Measurements from ENCODE around the gene CGB7. TPM values are rescaled to one million over a fixed set of nuclear protein-coding genes. Genes with fewer than 3 reads are reported as not detected.

The CGB7 gene
- total and polyA plus RNA-seq, 9 of the 15 experiments (the other 6 are each of a cell fraction or from before 2014, with no cell fraction given) = not detected

- in situ Hi-C loops (cut with MboI) (no loop called here), intact Hi-C loops (cut with micrococcal nuclease) (no loop called here)
- TF ChIP-seq CCNT2 (IDR thresholded peaks at IDR 0.05; ENCODE audit: borderline replicate concordance, extremely low read depth, insufficient read length, low read depth, low read length) (no peak), MLLT1 (IDR thresholded peaks at IDR 0.05) (no peak)
- Histone ChIP-seq H3K4me1 (replicated peaks in 1 of 2; ENCODE audit: control insufficient read depth in 2 of 2, insufficient read depth in 2 of 2, low read length in 2 of 2) (peaks cover 0 to 18% of the 10 kb centered on the region in 2 experiments; a peak in 2 of 5 replicates), H3K27ac (ENCODE audit: extremely low read depth, low read depth, low read length) (no peak overlapping the region), H3K9ac (ENCODE audit: insufficient read depth in 1 of 2, low read depth in 2 of 2, low read length in 2 of 2) (no peak overlapping the region), H3K4me3 (no peak overlapping the region), H3K4me2 (ENCODE audit: insufficient read depth, low read length) (no peak overlapping the region), H2AFZ (ENCODE audit: low read depth, low read length) (no peak overlapping the region), H3K9me1 (ENCODE audit: control insufficient read depth, insufficient read depth, low read length) (peaks cover 3% of the 10 kb centered on the region), H3K79me2 (ENCODE audit: control insufficient read depth, insufficient read depth, low read length) (no peaks in the 10 kb centered on the region), H4K20me1 (replicated peaks; ENCODE audit: control insufficient read depth, insufficient read depth, low read length) (0 out of 2 replicates have a peak, but pooled peaks cover 3% of the 10 kb centered on the region), H3K9me3 (replicated peaks; ENCODE audit: control insufficient read depth, insufficient read depth, low read depth, low read length) (no peaks in the 10 kb centered on the region), H3K36me3 (ENCODE audit: control insufficient read depth, insufficient read depth, low read length) (peaks cover 84% of the 10 kb centered on the region), H3K27me3 (ENCODE audit: control insufficient read depth in 2 of 2, insufficient read depth in 2 of 2, low read length in 2 of 2) (no peaks in the 10 kb centered on the region)
- ChIA-PET POLR2A (no interaction called here), CTCF (ENCODE audit: low intra/inter-chr PET ratio) (no interaction called here)
- no peak for ATAC-seq
- FAIRE-seq = no peak
- no peak for DNase-seq (ENCODE audit: extremely low read depth in 1 of 4, low spot score in 3 of 4)
- 87% methylated on average over 15 of the region's 17 CpGs for WGBS (ENCODE audit: insufficient coverage, low coverage, missing lambda C conversion rate)
- BruUV-seq (replicated peaks) = no TSS peak
Measured at GRCh38 chr19:49011194-49011593, 46.4 kb downstream of the CGB7 start.

GRCh38 chr19:49010453-49010852 lies 47.1 kb downstream of the CGB7 start:
- Histone ChIP-seq H3K36me3 (ENCODE audit: control insufficient read depth, insufficient read depth, low read length) (peaks cover 84% of the 10 kb centered on the region), H3K79me2 (ENCODE audit: control insufficient read depth, insufficient read depth, low read length) (no peaks in the 10 kb centered on the region), H3K4me1 (replicated peaks in 1 of 2; ENCODE audit: control insufficient read depth in 2 of 2, insufficient read depth in 2 of 2, low read length in 2 of 2) (peaks cover 0 to 14% of the 10 kb centered on the region in 2 experiments; a peak in 2 of 5 replicates), H2AFZ (ENCODE audit: low read depth, low read length) (no peak overlapping the region), H3K4me3 (no peak overlapping the region), H3K27ac (ENCODE audit: extremely low read depth, low read depth, low read length) (no peak overlapping the region), H3K4me2 (ENCODE audit: insufficient read depth, low read length) (no peak overlapping the region), H3K27me3 (ENCODE audit: control insufficient read depth in 2 of 2, insufficient read depth in 2 of 2, low read length in 2 of 2) (no peaks in the 10 kb centered on the region), H3K9ac (ENCODE audit: insufficient read depth in 1 of 2, low read depth in 2 of 2, low read length in 2 of 2) (no peak overlapping the region; a peak in 1 of 4 replicates), H3K9me3 (replicated peaks; ENCODE audit: control insufficient read depth, insufficient read depth, low read depth, low read length) (no peaks in the 10 kb centered on the region), H4K20me1 (replicated peaks; ENCODE audit: control insufficient read depth, insufficient read depth, low read length) (0 out of 2 replicates have a peak, but pooled peaks cover 3% of the 10 kb centered on the region), H3K9me1 (ENCODE audit: control insufficient read depth, insufficient read depth, low read length) (peaks cover 4% of the 10 kb centered on the region)
- WGBS (ENCODE audit: insufficient coverage, low coverage, missing lambda C conversion rate) = 79% methylated on average over 12 of the region's 18 CpGs
- BruUV-seq (replicated peaks) = no TSS peak
- ChIA-PET POLR2A (interaction anchor here (0.5 to 2.1 kb wide), 3 partner anchors 10 to 545 kb away, joined by 3 to 6 read pairs (median 3); no protein-coding TSS in a partner anchor), CTCF (ENCODE audit: low intra/inter-chr PET ratio) (no interaction called here)
- DNase-seq (ENCODE audit: extremely low read depth in 1 of 4, low spot score in 3 of 4) (no peak), ATAC-seq (no peak), FAIRE-seq (no peak)
- in situ Hi-C loops (cut with MboI) = no loop called here
- intact Hi-C loops (cut with micrococcal nuclease) = no loop called here
- TF ChIP-seq ZBTB40 (IDR thresholded peaks at IDR 0.05) = no peak
- TF ChIP-seq ZBTB40 (CRISPR knock-in tag; IDR thresholded peaks at IDR 0.05) = no peak
